Measurements from ENCODE around the gene ATP11C. TPM values are rescaled to one million over a fixed set of nuclear protein-coding genes. Genes with fewer than 3 reads are reported as not detected.

Gene ATP11C
- total RNA-seq, 1 experiment from 2014 or later = 19.4 TPM

GRCh38 chrX:139734996-139735395 is 197.9 kb downstream of the ATP11C start:
- Histone ChIP-seq H3K27ac (ENCODE audit: low read depth, low read length) (no peak overlapping the region), H3K9me3 (ENCODE audit: control insufficient read depth in 1 of 2, insufficient read depth in 1 of 2, low read depth in 1 of 2, low read length in 2 of 2) (no peaks in the 10 kb centered on the region), H3K79me2 (ENCODE audit: insufficient read depth, low read length) (no peaks in the 10 kb centered on the region), H4K20me1 (ENCODE audit: insufficient read depth) (no peaks in the 10 kb centered on the region), H2AFZ (ENCODE audit: low read depth, low read length, poor library complexity, severe bottlenecking) (no peak overlapping the region), H3K36me3 (ENCODE audit: control insufficient read depth in 1 of 2, insufficient read depth in 2 of 2, low read length in 2 of 2) (no peaks in the 10 kb centered on the region), H3K9ac (ENCODE audit: low read length) (no peak overlapping the region), H3K9me2 (ENCODE audit: insufficient read depth) (no peaks in the 10 kb centered on the region), H3K4me1 (ENCODE audit: control insufficient read depth in 1 of 2, insufficient read depth in 2 of 2, low read length in 2 of 2) (no peaks in the 10 kb centered on the region), H3K4me2 (ENCODE audit: low read length) (no peak overlapping the region), H3K4me3 (replicated peaks in 1 of 2; ENCODE audit: low read depth in 1 of 2, low read length in 2 of 2) (no peak overlapping the region), H3K27me3 (ENCODE audit: insufficient read depth, low read length) (no peaks in the 10 kb centered on the region)
- ChIA-PET POLR2A (no interaction called here), RAD21 (ENCODE audit: low non-redundant PET in 1 of 2, low total read pairs in 2 of 2, uncharacterized antibody in 2 of 2, unreplicated experiment in 2 of 2) (no interaction called here), CTCF (no interaction called here)
- DNase-seq (ENCODE audit: low read depth, low spot score) (no peak), ATAC-seq (no peak)
- intact Hi-C loops (cut with micrococcal nuclease) = no loop called here
- no TSS peak for BruUV-seq (replicated peaks)
- no peak for TF ChIP-seq CBX3 (IDR thresholded peaks at IDR 0.05; ENCODE audit: low read depth)
- TF ChIP-seq TCF7L2 (IDR thresholded peaks at IDR 0.05; ENCODE audit: borderline replicate concordance, extremely low read depth, insufficient read depth, insufficient read length) = no peak
- no peak for TF ChIP-seq EZH2phosphoT487 (IDR thresholded peaks at IDR 0.05; ENCODE audit: borderline replicate concordance)
- no peak for TF ChIP-seq YY1 (IDR thresholded peaks at IDR 0.05; ENCODE audit: extremely low read depth, insufficient replicate concordance, low read depth, low read length)
- TF ChIP-seq RAD21 (IDR thresholded peaks at IDR 0.05; ENCODE audit: low read depth) = no peak
- TF ChIP-seq SP1 (IDR thresholded peaks at IDR 0.05; ENCODE audit: low read depth) = no peak
- TF ChIP-seq EGR1 (IDR thresholded peaks at IDR 0.05; ENCODE audit: low read depth) = no peak
- TF ChIP-seq ATF3 (IDR thresholded peaks at IDR 0.05) = no peak
- no peak for TF ChIP-seq ELF1 (IDR thresholded peaks at IDR 0.05; ENCODE audit: borderline replicate concordance, low read depth)
- no peak for TF ChIP-seq MAX (IDR thresholded peaks at IDR 0.05)
- no peak for TF ChIP-seq JUND (IDR thresholded peaks at IDR 0.05)
- TF ChIP-seq CEBPB (IDR thresholded peaks at IDR 0.05; ENCODE audit: low read depth) = no peak
- TF ChIP-seq, protein P1, sequence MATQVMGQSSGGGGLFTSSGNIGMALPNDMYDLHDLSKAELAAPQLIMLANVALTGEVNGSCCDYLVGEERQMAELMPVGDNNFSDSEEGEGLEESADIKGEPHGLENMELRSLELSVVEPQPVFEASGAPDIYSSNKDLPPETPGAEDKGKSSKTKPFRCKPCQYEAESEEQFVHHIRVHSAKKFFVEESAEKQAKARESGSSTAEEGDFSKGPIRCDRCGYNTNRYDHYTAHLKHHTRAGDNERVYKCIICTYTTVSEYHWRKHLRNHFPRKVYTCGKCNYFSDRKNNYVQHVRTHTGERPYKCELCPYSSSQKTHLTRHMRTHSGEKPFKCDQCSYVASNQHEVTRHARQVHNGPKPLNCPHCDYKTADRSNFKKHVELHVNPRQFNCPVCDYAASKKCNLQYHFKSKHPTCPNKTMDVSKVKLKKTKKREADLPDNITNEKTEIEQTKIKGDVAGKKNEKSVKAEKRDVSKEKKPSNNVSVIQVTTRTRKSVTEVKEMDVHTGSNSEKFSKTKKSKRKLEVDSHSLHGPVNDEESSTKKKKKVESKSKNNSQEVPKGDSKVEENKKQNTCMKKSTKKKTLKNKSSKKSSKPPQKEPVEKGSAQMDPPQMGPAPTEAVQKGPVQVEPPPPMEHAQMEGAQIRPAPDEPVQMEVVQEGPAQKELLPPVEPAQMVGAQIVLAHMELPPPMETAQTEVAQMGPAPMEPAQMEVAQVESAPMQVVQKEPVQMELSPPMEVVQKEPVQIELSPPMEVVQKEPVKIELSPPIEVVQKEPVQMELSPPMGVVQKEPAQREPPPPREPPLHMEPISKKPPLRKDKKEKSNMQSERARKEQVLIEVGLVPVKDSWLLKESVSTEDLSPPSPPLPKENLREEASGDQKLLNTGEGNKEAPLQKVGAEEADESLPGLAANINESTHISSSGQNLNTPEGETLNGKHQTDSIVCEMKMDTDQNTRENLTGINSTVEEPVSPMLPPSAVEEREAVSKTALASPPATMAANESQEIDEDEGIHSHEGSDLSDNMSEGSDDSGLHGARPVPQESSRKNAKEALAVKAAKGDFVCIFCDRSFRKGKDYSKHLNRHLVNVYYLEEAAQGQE (IDR thresholded peaks at IDR 0.05; ENCODE audit: low read depth) = no peak

Data from HCT116 (cell line).